GM18873 (cell line): ENCODE data around the gene EFS.

Experiments
- ATAC-seq: cut with Tn5 transposase; IDR thresholded peaks from one replicate; pipeline ENCODE4 v1.9.1; 2021; ENCODE audit warnings: mild to moderate bottlenecking, moderate library complexity, moderate number of reproducible peaks; ENCODE audit not compliant: unreplicated experiment, low FRiP score

Gene EFS

GRCh38 chr14:23307687-23308644 lies 57.0 kb downstream of the EFS start:
- ATAC-seq: no peak

- no peak for ATAC-seq
Observed at GRCh38 chr14:23307146-23307530, 57.8 kb downstream of the EFS start.

GRCh38 chr14:23306412-23307145 lies 58.4 kb downstream of the EFS start, which contains the start of gene BCL2L2:
Gene BCL2L2 (plus strand): TSS chr14:23306833. CDS start chr14:23307768, 935 bp downstream.
- no peak for ATAC-seq
